SH-SY5Y (cell line): ENCODE results near the gene SETD4.

ENCODE experiments used
- GATA2 ChIP-seq: IDR thresholded peaks from 2 replicates; pipeline ENCODE4 v1.6.1; 2011; ENCODE audit warnings: mild to moderate bottlenecking, low read depth, low read length
- GATA3 ChIP-seq: IDR thresholded peaks from 2 replicates; pipeline ENCODE4 v1.6.1; 2011; ENCODE audit warnings: low read depth, mild to moderate bottlenecking, low read length, moderate library complexity

- TF ChIP-seq GATA2: no peak
- no peak for TF ChIP-seq GATA3
These were observed 55.3 kb downstream of the SETD4 start for GRCh38 chr21:36005018-36005417.
